ENCODE measurements around the gene PTEN.

PTEN gene

GRCh38 chr10:87957702-87958101 lies 94.3 kb downstream of the PTEN start:
- DNase-seq (peak; percentile 58), ATAC-seq (ENCODE audit: insufficient read depth, low read depth) (peak; percentile 84)
- Histone ChIP-seq H3K27ac (ENCODE audit: low read length) (peak overlapping the region; percentile 71), H4K20me1 (ENCODE audit: insufficient read depth, low read length) (no peaks in the 10 kb centered on the region; the same call in 1 of the 2 replicates), H3K27me3 (ENCODE audit: insufficient read depth, low read length, poor library complexity) (no peaks in the 10 kb centered on the region), H3K4me1 (ENCODE audit: insufficient read depth, low read length) (peaks cover 41% of the 10 kb centered on the region), H2AFZ (ENCODE audit: low read depth, low read length) (no peak overlapping the region), H3K9ac (ENCODE audit: low read depth, low read length) (peak overlapping the region; percentile 33; the same call in 1 of the 2 replicates), H3K79me2 (ENCODE audit: insufficient read depth, low read length) (peaks cover 71% of the 10 kb centered on the region), H3K4me3 (ENCODE audit: low read depth in 1 of 2, low read length in 2 of 2) (peak overlapping the region in 1 of 2 experiments; percentile 7; a peak in 1 of 4 replicates), H3K36me3 (ENCODE audit: insufficient read depth, low read length) (peaks cover 91% of the 10 kb centered on the region), H3K9me3 (ENCODE audit: insufficient read depth, low read length, severe bottlenecking) (no peaks in the 10 kb centered on the region), H3K4me2 (ENCODE audit: insufficient read depth, low read length) (0 out of 2 replicates have a peak overlapping the region, but pooled peaks have one; percentile 4)
- TF ChIP-seq EZH2 (IDR thresholded peaks at IDR 0.05; ENCODE audit: borderline replicate concordance, low read depth, low read length, severe bottlenecking) = no peak
- no peak for TF ChIP-seq CTCF (IDR thresholded peaks at IDR 0.05; ENCODE audit: borderline replicate concordance, extremely low read depth, low read length, poor library complexity, severe bottlenecking)

- peaks cover 91% of the 10 kb centered on the region for H3K36me3 ChIP-seq (ENCODE audit: insufficient read depth, low read length)
- no peak for TF ChIP-seq EZH2 (IDR thresholded peaks at IDR 0.05; ENCODE audit: borderline replicate concordance, low read depth, low read length, severe bottlenecking)
- TF ChIP-seq CTCF (IDR thresholded peaks at IDR 0.05; ENCODE audit: borderline replicate concordance, extremely low read depth, low read length, poor library complexity, severe bottlenecking) = no peak
- peaks cover 32% of the 10 kb centered on the region for H3K4me1 ChIP-seq (ENCODE audit: insufficient read depth, low read length)
- H3K27me3 ChIP-seq (ENCODE audit: insufficient read depth, low read length, poor library complexity) = no peaks in the 10 kb centered on the region
- H3K9ac ChIP-seq (ENCODE audit: low read depth, low read length) = no peak overlapping the region
- no peaks in the 10 kb centered on the region for H3K9me3 ChIP-seq (ENCODE audit: insufficient read depth, low read length, severe bottlenecking)
- H3K27ac ChIP-seq (ENCODE audit: low read length) = no peak overlapping the region
- no peak for ATAC-seq (ENCODE audit: insufficient read depth, low read depth)
- no peak for DNase-seq
- no peak overlapping the region for H3K4me2 ChIP-seq (ENCODE audit: insufficient read depth, low read length)
- no peaks in the 10 kb centered on the region; the same call in 1 of the 2 replicates for H4K20me1 ChIP-seq (ENCODE audit: insufficient read depth, low read length)
- H3K79me2 ChIP-seq (ENCODE audit: insufficient read depth, low read length) = peaks cover 57% of the 10 kb centered on the region
- no peak overlapping the region for H3K4me3 ChIP-seq (ENCODE audit: low read depth in 1 of 2, low read length in 2 of 2)
- no peak overlapping the region for H2AFZ ChIP-seq (ENCODE audit: low read depth, low read length)
These were observed 96.8 kb downstream of the PTEN start for GRCh38 chr10:87960230-87960629.

- ATAC-seq (ENCODE audit: insufficient read depth, low read depth) = no peak
- DNase-seq = no peak
- H4K20me1 ChIP-seq (ENCODE audit: insufficient read depth, low read length) = no peaks in the 10 kb centered on the region; the same call in 1 of the 2 replicates
- no peak overlapping the region for H2AFZ ChIP-seq (ENCODE audit: low read depth, low read length)
- H3K36me3 ChIP-seq (ENCODE audit: insufficient read depth, low read length) = peaks cover 91% of the 10 kb centered on the region
- TF ChIP-seq EZH2 (IDR thresholded peaks at IDR 0.05; ENCODE audit: borderline replicate concordance, low read depth, low read length, severe bottlenecking) (no peak), CTCF (IDR thresholded peaks at IDR 0.05; ENCODE audit: borderline replicate concordance, extremely low read depth, low read length, poor library complexity, severe bottlenecking) (no peak)
- no peaks in the 10 kb centered on the region for H3K9me3 ChIP-seq (ENCODE audit: insufficient read depth, low read length, severe bottlenecking)
- no peak overlapping the region for H3K4me3 ChIP-seq (ENCODE audit: low read depth in 1 of 2, low read length in 2 of 2)
- no peak overlapping the region for H3K9ac ChIP-seq (ENCODE audit: low read depth, low read length)
- H3K4me1 ChIP-seq (ENCODE audit: insufficient read depth, low read length) = peaks cover 21% of the 10 kb centered on the region
- H3K79me2 ChIP-seq (ENCODE audit: insufficient read depth, low read length) = peaks cover 48% of the 10 kb centered on the region
- peak overlapping the region; percentile 31; the same call in 1 of the 2 replicates for H3K27ac ChIP-seq (ENCODE audit: low read length)
- no peak overlapping the region for H3K4me2 ChIP-seq (ENCODE audit: insufficient read depth, low read length)
- no peaks in the 10 kb centered on the region for H3K27me3 ChIP-seq (ENCODE audit: insufficient read depth, low read length, poor library complexity)
These were observed 97.9 kb downstream of the PTEN start for GRCh38 chr10:87961314-87961713.
